Peyer's patch (tissue), 4 donors: ENCODE measurements around the gene MAB21L3. TPM values are rescaled to one million over a fixed set of nuclear protein-coding genes. Genes with fewer than 3 reads are reported as not detected.
A peak's percentile ranks its signal among the peaks of the same experiment; 100 is the strongest.

Source experiments
- DNase-seq, 3 donors: peaks; one replicate each; pipeline ENCODE4 v3.0.0-alpha.2; 2017 to 2019
- H3K27ac ChIP-seq, 4 donors: fragments of 200-600 bp; sonication (generic); one replicate each; pipeline ENCODE4 v1.5.1; 2016 to 2019
- H3K27me3 ChIP-seq, 2 donors: fragments of 200-600 bp; sonication (generic); one replicate each; pipeline ENCODE4 v1.5.1; 2019
- H3K36me3 ChIP-seq, 3 donors: fragments of 200-600 bp; sonication (generic); one replicate each; pipeline ENCODE4 v1.5.1; 2016 to 2019
- H3K4me1 ChIP-seq, 4 donors: fragments of 200-600 bp; sonication (generic); one replicate each; pipeline ENCODE4 v1.5.1; 2016 to 2019
- H3K4me3 ChIP-seq, 4 donors: fragments of 200-600 bp; sonication (generic); 1 replicate in 3 of 4; 2 replicates in 1 of 4; pipeline ENCODE4 v1.5.1; 2016 to 2019; ENCODE audit warnings: mild to moderate bottlenecking in 1 of 4
- H3K9me3 ChIP-seq, 4 donors: fragments of 200-600 bp; sonication (generic); one replicate each; pipeline ENCODE4 v1.5.1; 2016 to 2019; ENCODE audit warnings: mild to moderate bottlenecking in 1 of 4
- POLR2A ChIP-seq, 2 donors: fragments of 450-650 bp; IDR thresholded peaks; one replicate each; pipeline ENCODE4 v1.5.1; 2017; ENCODE audit warnings: antibody characterized with exemption in 2 of 2, mild to moderate bottlenecking in 2 of 2, moderate library complexity in 2 of 2
- total RNA-seq, 4 donors: library from RNA; depleted of rRNA; stranded (reverse); fragments of >200 nt; gene quantifications; one replicate each; pipeline ENCODE4 v1.1.0, GENCODE V29; 2016
- TF ChIP-seq, protein P1 (sequence below), 6 experiments: fragments of 450-650 bp in 4 of 6; fragments of 200-600 bp in 2 of 6; sonication (generic) in 1 of 6; IDR thresholded peaks; one replicate each; pipeline ENCODE4 v1.5.1; 2017 to 2019; ENCODE audit warnings: antibody characterized with exemption in 6 of 6, mild to moderate bottlenecking in 3 of 6, moderate library complexity in 1 of 6

MAB21L3 gene
- total RNA-seq, 4 donors from 2014 or later: 0.94 to 1.8 (median 1.1) TPM; not detected in 1

DNA sequence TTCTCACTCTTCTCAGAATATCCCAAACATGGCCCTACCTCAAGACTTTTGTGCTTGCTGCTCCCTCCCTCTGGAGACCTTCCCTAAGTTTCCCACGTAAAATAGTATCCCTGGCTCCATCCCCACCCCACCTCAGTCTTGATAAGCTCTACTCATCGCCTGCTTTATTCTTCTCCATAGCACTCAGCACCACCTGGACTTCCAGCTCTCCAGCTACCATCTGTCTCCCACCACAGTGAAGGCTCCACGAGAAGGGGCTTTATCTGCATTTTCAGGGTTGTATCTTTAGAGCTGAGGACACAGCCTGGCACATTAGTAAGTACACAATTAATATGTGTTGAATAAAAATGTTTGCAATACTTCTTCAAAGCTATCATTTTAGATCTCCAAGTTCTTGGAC is 37.8 kb downstream of the MAB21L3 start:
- Histone ChIP-seq H3K27me3 (no peaks in the 10 kb centered on the region), H3K9me3 (no peaks in the 10 kb centered on the region), H3K27ac (no peak overlapping the region), H3K4me1 (peaks cover 0 to 8% (median 5%) of the 10 kb centered on the region in 4 donors), H3K4me3 (no peak overlapping the region), H3K36me3 (no peaks in the 10 kb centered on the region)
- no peak for DNase-seq
- TF ChIP-seq, protein P1, sequence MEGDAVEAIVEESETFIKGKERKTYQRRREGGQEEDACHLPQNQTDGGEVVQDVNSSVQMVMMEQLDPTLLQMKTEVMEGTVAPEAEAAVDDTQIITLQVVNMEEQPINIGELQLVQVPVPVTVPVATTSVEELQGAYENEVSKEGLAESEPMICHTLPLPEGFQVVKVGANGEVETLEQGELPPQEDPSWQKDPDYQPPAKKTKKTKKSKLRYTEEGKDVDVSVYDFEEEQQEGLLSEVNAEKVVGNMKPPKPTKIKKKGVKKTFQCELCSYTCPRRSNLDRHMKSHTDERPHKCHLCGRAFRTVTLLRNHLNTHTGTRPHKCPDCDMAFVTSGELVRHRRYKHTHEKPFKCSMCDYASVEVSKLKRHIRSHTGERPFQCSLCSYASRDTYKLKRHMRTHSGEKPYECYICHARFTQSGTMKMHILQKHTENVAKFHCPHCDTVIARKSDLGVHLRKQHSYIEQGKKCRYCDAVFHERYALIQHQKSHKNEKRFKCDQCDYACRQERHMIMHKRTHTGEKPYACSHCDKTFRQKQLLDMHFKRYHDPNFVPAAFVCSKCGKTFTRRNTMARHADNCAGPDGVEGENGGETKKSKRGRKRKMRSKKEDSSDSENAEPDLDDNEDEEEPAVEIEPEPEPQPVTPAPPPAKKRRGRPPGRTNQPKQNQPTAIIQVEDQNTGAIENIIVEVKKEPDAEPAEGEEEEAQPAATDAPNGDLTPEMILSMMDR (IDR thresholded peaks at IDR 0.05): no peak
- TF ChIP-seq POLR2A (IDR thresholded peaks at IDR 0.05): no peak

GRCh38 chr1:116150368-116150767 is 39.2 kb downstream of the MAB21L3 start:
- no peaks in the 10 kb centered on the region for H3K9me3 ChIP-seq
- no peaks in the 10 kb centered on the region for H3K36me3 ChIP-seq
- H3K4me3 ChIP-seq: no peak overlapping the region
- H3K4me1 ChIP-seq: peaks cover 0 to 8% (median 5%) of the 10 kb centered on the region in 4 donors
- DNase-seq: no peak
- H3K27ac ChIP-seq: no peak overlapping the region
- TF ChIP-seq POLR2A (IDR thresholded peaks at IDR 0.05): no peak
- TF ChIP-seq, protein P1 (IDR thresholded peaks at IDR 0.05): no peak
- H3K27me3 ChIP-seq: no peaks in the 10 kb centered on the region

DNA sequence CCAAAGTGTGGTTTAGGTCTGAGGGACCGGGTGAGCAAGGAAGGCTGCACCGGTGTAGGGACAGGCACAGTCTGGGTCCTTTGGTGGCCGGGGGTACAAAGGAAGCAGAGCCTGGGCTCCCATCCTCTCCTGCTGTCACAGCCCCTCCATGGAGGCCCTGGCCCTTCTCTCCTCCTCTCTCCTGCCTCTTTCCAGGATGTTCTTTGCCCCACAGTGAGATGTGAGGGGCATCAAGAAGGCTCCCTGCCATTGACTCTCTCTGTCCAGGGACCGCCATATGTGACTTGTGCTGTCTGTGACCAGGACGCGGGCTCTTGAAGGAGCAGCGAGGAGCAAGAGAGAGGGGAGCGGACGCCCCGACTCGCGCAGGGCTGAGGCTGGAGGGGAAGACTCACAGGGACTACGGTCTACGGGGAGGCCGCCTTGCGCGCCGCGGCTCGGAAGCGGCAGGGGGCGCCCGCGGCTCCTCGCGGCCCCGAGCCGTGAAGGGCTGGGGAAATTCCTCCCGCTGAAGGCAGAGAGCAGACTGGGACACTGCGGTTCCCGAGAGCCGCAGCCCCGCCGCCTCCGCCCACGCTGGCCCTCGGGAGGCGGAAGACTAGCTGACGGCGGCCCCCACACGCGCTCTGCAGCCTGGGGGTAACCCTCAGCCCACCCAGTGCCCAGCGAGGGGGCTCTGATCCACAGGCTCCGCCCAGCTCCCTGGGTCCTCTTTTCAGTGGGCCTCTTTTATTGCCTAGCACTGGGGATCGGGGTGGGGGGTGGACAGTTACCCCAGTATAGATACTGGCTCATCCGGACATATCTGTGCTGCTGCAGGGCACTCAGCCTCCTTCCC is 40.8 kb downstream of the MAB21L3 start:
- TF ChIP-seq POLR2A (IDR thresholded peaks at IDR 0.05): peak in 1 of 2 donors; percentile 22
- TF ChIP-seq, protein P1 (IDR thresholded peaks at IDR 0.05): peak; percentile 73 to 98 (median 92)
- H3K4me1 ChIP-seq: peaks cover 0 to 8% (median 5%) of the 10 kb centered on the region in 4 donors
- peak overlapping the region; percentile 18 to 55 (median 46) for H3K4me3 ChIP-seq
- peak; percentile 55 to 87 (median 85) for DNase-seq
- no peaks in the 10 kb centered on the region for H3K9me3 ChIP-seq
- no peaks in the 10 kb centered on the region for H3K36me3 ChIP-seq
- no peaks in the 10 kb centered on the region for H3K27me3 ChIP-seq
- peak overlapping the region; percentile 42 to 86 (median 70) for H3K27ac ChIP-seq

DNA sequence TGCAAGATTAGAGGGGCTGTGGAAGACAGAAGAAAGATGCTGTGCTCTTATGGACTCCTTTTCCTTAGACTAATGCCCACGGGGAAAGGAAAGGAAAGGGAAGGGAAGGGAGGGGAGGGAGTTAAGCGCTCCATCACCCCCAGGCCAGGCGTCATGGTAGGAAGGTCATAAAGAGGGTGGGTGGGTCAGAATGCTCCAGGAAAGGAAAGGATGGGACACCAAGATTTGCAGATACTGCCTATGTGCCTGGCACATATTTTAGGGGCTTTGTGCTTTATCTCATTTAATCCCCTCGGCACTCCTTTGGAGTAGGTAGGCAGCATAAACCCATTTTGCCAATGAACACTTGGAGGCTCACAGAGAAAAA is 41.4 kb downstream of the MAB21L3 start:
- H3K36me3 ChIP-seq: no peaks in the 10 kb centered on the region
- peak overlapping the region in 3 of 4 donors; percentile 46 to 55 (median 46) for H3K4me3 ChIP-seq
- H3K27ac ChIP-seq: peak overlapping the region in 3 of 4 donors; percentile 42 to 86 (median 82)
- H3K4me1 ChIP-seq: peaks cover 0 to 8% (median 5%) of the 10 kb centered on the region in 4 donors
- DNase-seq: no peak
- TF ChIP-seq, protein P1 (IDR thresholded peaks at IDR 0.05): no peak
- TF ChIP-seq POLR2A (IDR thresholded peaks at IDR 0.05): no peak
- no peaks in the 10 kb centered on the region for H3K27me3 ChIP-seq
- no peaks in the 10 kb centered on the region for H3K9me3 ChIP-seq

GRCh38 chr1:116152950-116153691 is 41.9 kb downstream of the MAB21L3 start:
- Histone ChIP-seq H3K27ac (peak overlapping the region in 3 of 4 donors; percentile 40 to 86 (median 82)), H3K9me3 (no peaks in the 10 kb centered on the region), H3K36me3 (no peaks in the 10 kb centered on the region), H3K4me1 (peaks cover 0 to 8% (median 5%) of the 10 kb centered on the region in 4 donors), H3K4me3 (no peak overlapping the region), H3K27me3 (no peaks in the 10 kb centered on the region)
- TF ChIP-seq POLR2A (IDR thresholded peaks at IDR 0.05): no peak
- TF ChIP-seq, protein P1 (IDR thresholded peaks at IDR 0.05): peak in 1 of 6 experiments; percentile 4
- DNase-seq: peak in 2 of 3 donors; percentile 56 to 60
